Islet of Langerhans (tissue), 1 donor: ENCODE results near the gene ELL.

Experiments used
- FAIRE-seq: peaks from one replicate; lab custom pipeline; 2011; peaks lifted over from hg19 to GRCh38; lab: Jason Lieb, UNC

ELL gene

GRCh38 chr19:18488838-18489626 is 32.8 kb downstream of the ELL start:
- peak; percentile 72 for FAIRE-seq

GRCh38 chr19:18488403-18488723 is 33.5 kb downstream of the ELL start:
- FAIRE-seq, result no peak

- no peak for FAIRE-seq
These were observed 34.1 kb downstream of the ELL start for GRCh38 chr19:18487576-18488402.

GRCh38 chr19:18486746-18487145 is 35.1 kb downstream of the ELL start:
- FAIRE-seq, result no peak

GRCh38 chr19:18484992-18485391 is 36.9 kb downstream of the ELL start:
- no peak for FAIRE-seq

- FAIRE-seq, result no peak
These were observed 38.6 kb downstream of the ELL start for GRCh38 chr19:18483119-18483890.

- FAIRE-seq, result no peak
These were observed 40.2 kb downstream of the ELL start for GRCh38 chr19:18481505-18482222.

- no peak for FAIRE-seq
These were observed 41.7 kb downstream of the ELL start for GRCh38 chr19:18480006-18480691.

- FAIRE-seq, result no peak
These were observed 43.1 kb downstream of the ELL start for GRCh38 chr19:18478545-18479311.

GRCh38 chr19:18477974-18478373 is 43.9 kb downstream of the ELL start:
- FAIRE-seq, result no peak

- no peak for FAIRE-seq
These were observed 44.7 kb downstream of the ELL start for GRCh38 chr19:18477042-18477779.

GRCh38 chr19:18476507-18477041 is 45.3 kb downstream of the ELL start:
- FAIRE-seq, result no peak

- FAIRE-seq, result no peak
These were observed 46.0 kb downstream of the ELL start for GRCh38 chr19:18475762-18476331.

GRCh38 chr19:18475004-18475453 is 46.8 kb downstream of the ELL start:
- no peak for FAIRE-seq

- FAIRE-seq, result no peak
These were observed 47.4 kb downstream of the ELL start for GRCh38 chr19:18474366-18474887.

GRCh38 chr19:18473706-18474087 is 48.2 kb downstream of the ELL start:
- FAIRE-seq, result no peak

GRCh38 chr19:18473003-18473705 is 48.7 kb downstream of the ELL start:
- FAIRE-seq, result no peak

- FAIRE-seq, result no peak
These were observed 51.1 kb downstream of the ELL start for GRCh38 chr19:18470787-18471186.
